ENCODE measurements around the gene TNPO1. TPM values are rescaled to one million over a fixed set of nuclear protein-coding genes. Genes with fewer than 3 reads are reported as not detected.

TNPO1 gene
- total and polyA plus RNA-seq, 8 donors, result 7.5 to 531 (median 94.8) TPM

GRCh38 chr5:72955143-72955767, 138.8 kb downstream of the TNPO1 start:
- 1 to 4% (median 1%) methylated on average over 13 to 33 of the region's 33 CpGs for WGBS, 5 donors
- Histone ChIP-seq H3K9me3 (no peaks in the 10 kb centered on the region), H3K36me3 (no peaks in the 10 kb centered on the region), H3K27me3 (no peaks in the 10 kb centered on the region), H3K27ac (peak overlapping the region; percentile 95 to 99 (median 98)), H3K4me3 (peak overlapping the region; percentile 90 to 97 (median 92)), H3K4me1 (peaks cover 18 to 52% (median 29%) of the 10 kb centered on the region in 4 donors)
- no peak for TF ChIP-seq EP300 (IDR thresholded peaks at IDR 0.05)
- no peak for TF ChIP-seq CTCF (IDR thresholded peaks at IDR 0.05)
- no peak for TF ChIP-seq POLR2A (IDR thresholded peaks at IDR 0.05)
- no peak for TF ChIP-seq POLR2AphosphoS5 (IDR thresholded peaks at IDR 0.05)
- intact Hi-C loops (cut with DNase I; ENCODE audit: low total_unique reads), result no loop called here
- DNase-seq, result peak; percentile 81 to 87

GRCh38 chr5:72955768-72956323, 139.4 kb downstream of the TNPO1 start, which contains the start of gene FCHO2:
Gene FCHO2 (plus strand): TSS chr5:72956041. CDS start chr5:72956097, 56 bp downstream.
- intact Hi-C loops (cut with DNase I; ENCODE audit: low total_unique reads), result no loop called here
- TF ChIP-seq POLR2A (IDR thresholded peaks at IDR 0.05) (peak in 1 of 4 donors; percentile 46), POLR2AphosphoS5 (IDR thresholded peaks at IDR 0.05) (peak; percentile 71 to 88 (median 81)), CTCF (IDR thresholded peaks at IDR 0.05) (peak in 5 of 7 experiments; percentile 84 to 95 (median 87)), EP300 (IDR thresholded peaks at IDR 0.05) (no peak)
- peak; percentile 99 to 100 for DNase-seq
- H3K4me1 ChIP-seq, result peaks cover 18 to 57% (median 31%) of the 10 kb centered on the region in 4 donors
- peak within 1 kb of the TSS; percentile 95 to 99 (median 98) for H3K27ac ChIP-seq
- no peaks in the 10 kb centered on the region for H3K9me3 ChIP-seq
- H3K36me3 ChIP-seq, result no peaks in the 10 kb centered on the region
- 0 to 2% (median 0%) methylated on average over 34 to 58 of the region's 64 CpGs for WGBS, 5 donors
- H3K4me3 ChIP-seq, result peak within 1 kb of the TSS; percentile 90 to 97 (median 92)
- H3K27me3 ChIP-seq, result no peaks in the 10 kb centered on the region

GRCh38 chr5:72956324-72957140, 140.1 kb downstream of the TNPO1 start:
- DNase-seq, result peak; percentile 39 to 84
- H3K27me3 ChIP-seq, result no peaks in the 10 kb centered on the region
- TF ChIP-seq EP300 (IDR thresholded peaks at IDR 0.05) (no peak), POLR2AphosphoS5 (IDR thresholded peaks at IDR 0.05) (no peak), CTCF (IDR thresholded peaks at IDR 0.05) (no peak), POLR2A (IDR thresholded peaks at IDR 0.05) (no peak)
- H3K27ac ChIP-seq, result peak overlapping the region; percentile 95 to 99 (median 98)
- H3K9me3 ChIP-seq, result no peaks in the 10 kb centered on the region
- intact Hi-C loops (cut with DNase I; ENCODE audit: low total_unique reads), result no loop called here
- H3K4me3 ChIP-seq, result peak overlapping the region; percentile 90 to 97 (median 92)
- no peaks in the 10 kb centered on the region for H3K36me3 ChIP-seq
- WGBS, 5 donors, result 1 to 2% (median 1%) methylated on average over 12 to 51 of the region's 51 CpGs
- peaks cover 18 to 61% (median 31%) of the 10 kb centered on the region in 4 donors for H3K4me1 ChIP-seq

GRCh38 chr5:72957337-72957736, 140.9 kb downstream of the TNPO1 start:
- peak overlapping the region; percentile 90 to 97 (median 92) for H3K4me3 ChIP-seq
- peaks cover 18 to 61% (median 31%) of the 10 kb centered on the region in 4 donors for H3K4me1 ChIP-seq
- peak overlapping the region in 4 of 5 donors; percentile 97 to 99 (median 98) for H3K27ac ChIP-seq
- H3K36me3 ChIP-seq, result no peaks in the 10 kb centered on the region
- no peak for DNase-seq
- WGBS, 5 donors, result 71 to 93% (median 81%) methylated on average over 1 of the region's 1 CpG
- H3K27me3 ChIP-seq, result no peaks in the 10 kb centered on the region
- TF ChIP-seq CTCF (IDR thresholded peaks at IDR 0.05), result no peak
- TF ChIP-seq POLR2A (IDR thresholded peaks at IDR 0.05), result no peak
- intact Hi-C loops (cut with DNase I; ENCODE audit: low total_unique reads), result no loop called here
- H3K9me3 ChIP-seq, result no peaks in the 10 kb centered on the region
